ENCODE measurements around the gene PLA2G15.

Gene PLA2G15

GRCh38 chr16:68247400-68247799 is 2.2 kb downstream of the PLA2G15 start:
- H3K9ac ChIP-seq (ENCODE audit: insufficient read length, low read depth), result no peak overlapping the region

GRCh38 chr16:68247932-68248331 is 2.8 kb downstream of the PLA2G15 start:
- TF ChIP-seq YY1 (IDR thresholded peaks at IDR 0.05; ENCODE audit: insufficient read depth, insufficient read length) (no peak), ZNF274 (IDR thresholded peaks at IDR 0.05; ENCODE audit: low read depth, low read length) (no peak)
- no peak for DNase-seq (ENCODE audit: low read depth, low spot score)
- Histone ChIP-seq H3K9ac (ENCODE audit: insufficient read length, low read depth) (no peak overlapping the region), H3K4me3 (ENCODE audit: insufficient read length, low read depth) (no peak overlapping the region), H3K4me1 (ENCODE audit: insufficient read depth, insufficient read length) (peaks cover 11% of the 10 kb centered on the region), H3K9me3 (ENCODE audit: insufficient read depth, low read length) (no peaks in the 10 kb centered on the region), H3K36me3 (ENCODE audit: insufficient read depth, insufficient read length, low read length) (peaks cover 8% of the 10 kb centered on the region), H3K27me3 (ENCODE audit: insufficient read depth, insufficient read length) (peaks cover 35% of the 10 kb centered on the region)

More at GRCh38 chr16:68247400-68247799, 2.2 kb downstream of the PLA2G15 start:
- H3K4me3 ChIP-seq (ENCODE audit: insufficient read length, low read depth), result no peak overlapping the region
- no peaks in the 10 kb centered on the region for H3K9me3 ChIP-seq (ENCODE audit: insufficient read depth, low read length)
- TF ChIP-seq ZNF274 (IDR thresholded peaks at IDR 0.05; ENCODE audit: low read depth, low read length) (no peak), YY1 (IDR thresholded peaks at IDR 0.05; ENCODE audit: insufficient read depth, insufficient read length) (no peak), SUZ12 (IDR thresholded peaks at IDR 0.05; ENCODE audit: extremely low read depth, insufficient read depth, insufficient read length) (no peak)
- peaks cover 8% of the 10 kb centered on the region for H3K36me3 ChIP-seq (ENCODE audit: insufficient read depth, insufficient read length, low read length)
- peaks cover 37% of the 10 kb centered on the region for H3K27me3 ChIP-seq (ENCODE audit: insufficient read depth, insufficient read length)
- no peak for DNase-seq (ENCODE audit: low read depth, low spot score)
- H3K4me1 ChIP-seq (ENCODE audit: insufficient read depth, insufficient read length), result peaks cover 11% of the 10 kb centered on the region

- Histone ChIP-seq H3K9me3 (ENCODE audit: insufficient read depth, low read length) (no peaks in the 10 kb centered on the region), H3K4me3 (ENCODE audit: insufficient read length, low read depth) (no peak overlapping the region), H3K27me3 (ENCODE audit: insufficient read depth, insufficient read length) (peaks cover 25% of the 10 kb centered on the region), H3K36me3 (ENCODE audit: insufficient read depth, insufficient read length, low read length) (peaks cover 8% of the 10 kb centered on the region), H3K9ac (ENCODE audit: insufficient read length, low read depth) (no peak overlapping the region), H3K4me1 (ENCODE audit: insufficient read depth, insufficient read length) (peaks cover 8% of the 10 kb centered on the region)
- no peak for TF ChIP-seq YY1 (IDR thresholded peaks at IDR 0.05; ENCODE audit: insufficient read depth, insufficient read length)
- no peak for TF ChIP-seq SUZ12 (IDR thresholded peaks at IDR 0.05; ENCODE audit: extremely low read depth, insufficient read depth, insufficient read length)
- TF ChIP-seq ZNF274 (IDR thresholded peaks at IDR 0.05; ENCODE audit: low read depth, low read length), result no peak
- DNase-seq (ENCODE audit: low read depth, low spot score), result no peak
Observed at GRCh38 chr16:68249371-68249770, 4.2 kb downstream of the PLA2G15 start.

- TF ChIP-seq SUZ12 (IDR thresholded peaks at IDR 0.05; ENCODE audit: extremely low read depth, insufficient read depth, insufficient read length) (no peak), YY1 (IDR thresholded peaks at IDR 0.05; ENCODE audit: insufficient read depth, insufficient read length) (no peak), ZNF274 (IDR thresholded peaks at IDR 0.05; ENCODE audit: low read depth, low read length) (no peak)
- peaks cover 21% of the 10 kb centered on the region for H3K36me3 ChIP-seq (ENCODE audit: insufficient read depth, insufficient read length, low read length)
- H3K4me3 ChIP-seq (ENCODE audit: insufficient read length, low read depth), result no peak overlapping the region
- no peaks in the 10 kb centered on the region for H3K9me3 ChIP-seq (ENCODE audit: insufficient read depth, low read length)
- no peak for DNase-seq (ENCODE audit: low read depth, low spot score)
- peaks cover 12% of the 10 kb centered on the region for H3K27me3 ChIP-seq (ENCODE audit: insufficient read depth, insufficient read length)
- H3K9ac ChIP-seq (ENCODE audit: insufficient read length, low read depth), result no peak overlapping the region
- peaks cover 2% of the 10 kb centered on the region for H3K4me1 ChIP-seq (ENCODE audit: insufficient read depth, insufficient read length)
Observed at GRCh38 chr16:68250951-68251350, 5.8 kb downstream of the PLA2G15 start.

GRCh38 chr16:68251832-68252231 is 6.7 kb downstream of the PLA2G15 start:
- Histone ChIP-seq H3K4me1 (ENCODE audit: insufficient read depth, insufficient read length) (no peaks in the 10 kb centered on the region), H3K27me3 (ENCODE audit: insufficient read depth, insufficient read length) (peaks cover 5% of the 10 kb centered on the region), H3K4me3 (ENCODE audit: insufficient read length, low read depth) (no peak overlapping the region), H3K9ac (ENCODE audit: insufficient read length, low read depth) (no peak overlapping the region), H3K9me3 (ENCODE audit: insufficient read depth, low read length) (no peaks in the 10 kb centered on the region), H3K36me3 (ENCODE audit: insufficient read depth, insufficient read length, low read length) (peaks cover 23% of the 10 kb centered on the region)
- TF ChIP-seq ZNF274 (IDR thresholded peaks at IDR 0.05; ENCODE audit: low read depth, low read length) (no peak), YY1 (IDR thresholded peaks at IDR 0.05; ENCODE audit: insufficient read depth, insufficient read length) (no peak), SUZ12 (IDR thresholded peaks at IDR 0.05; ENCODE audit: extremely low read depth, insufficient read depth, insufficient read length) (no peak)
- DNase-seq (ENCODE audit: low read depth, low spot score), result no peak

- H3K36me3 ChIP-seq (ENCODE audit: insufficient read depth, insufficient read length, low read length), result peaks cover 23% of the 10 kb centered on the region
- no peaks in the 10 kb centered on the region for H3K9me3 ChIP-seq (ENCODE audit: insufficient read depth, low read length)
- no peaks in the 10 kb centered on the region for H3K27me3 ChIP-seq (ENCODE audit: insufficient read depth, insufficient read length)
- H3K4me3 ChIP-seq (ENCODE audit: insufficient read length, low read depth), result no peak overlapping the region
- DNase-seq (ENCODE audit: low read depth, low spot score), result no peak
- TF ChIP-seq YY1 (IDR thresholded peaks at IDR 0.05; ENCODE audit: insufficient read depth, insufficient read length) (no peak), SUZ12 (IDR thresholded peaks at IDR 0.05; ENCODE audit: extremely low read depth, insufficient read depth, insufficient read length) (no peak), ZNF274 (IDR thresholded peaks at IDR 0.05; ENCODE audit: low read depth, low read length) (no peak)
- H3K4me1 ChIP-seq (ENCODE audit: insufficient read depth, insufficient read length), result peaks cover 2% of the 10 kb centered on the region
- no peak overlapping the region for H3K9ac ChIP-seq (ENCODE audit: insufficient read length, low read depth)
Observed at GRCh38 chr16:68252383-68252782, 7.2 kb downstream of the PLA2G15 start.

- DNase-seq (ENCODE audit: low read depth, low spot score), result no peak
- peaks cover 23% of the 10 kb centered on the region for H3K36me3 ChIP-seq (ENCODE audit: insufficient read depth, insufficient read length, low read length)
- TF ChIP-seq YY1 (IDR thresholded peaks at IDR 0.05; ENCODE audit: insufficient read depth, insufficient read length), result no peak
Observed at GRCh38 chr16:68253721-68254120, 8.5 kb downstream of the PLA2G15 start.

GRCh38 chr16:68255712-68256111 is 10.5 kb downstream of the PLA2G15 start:
- H3K36me3 ChIP-seq (ENCODE audit: insufficient read depth, insufficient read length, low read length), result peaks cover 37% of the 10 kb centered on the region
- peaks cover 6% of the 10 kb centered on the region for H3K4me1 ChIP-seq (ENCODE audit: insufficient read depth, insufficient read length)
- no peaks in the 10 kb centered on the region for H3K9me3 ChIP-seq (ENCODE audit: insufficient read depth, low read length)
- TF ChIP-seq ZNF274 (IDR thresholded peaks at IDR 0.05; ENCODE audit: low read depth, low read length) (no peak), SUZ12 (IDR thresholded peaks at IDR 0.05; ENCODE audit: extremely low read depth, insufficient read depth, insufficient read length) (no peak), YY1 (IDR thresholded peaks at IDR 0.05; ENCODE audit: insufficient read depth, insufficient read length) (no peak)
- no peaks in the 10 kb centered on the region for H3K27me3 ChIP-seq (ENCODE audit: insufficient read depth, insufficient read length)
- H3K9ac ChIP-seq (ENCODE audit: insufficient read length, low read depth), result no peak overlapping the region
- no peak for DNase-seq (ENCODE audit: low read depth, low spot score)
- H3K4me3 ChIP-seq (ENCODE audit: insufficient read length, low read depth), result no peak overlapping the region

More at GRCh38 chr16:68253721-68254120, 8.5 kb downstream of the PLA2G15 start:
- no peak overlapping the region for H3K9ac ChIP-seq (ENCODE audit: insufficient read length, low read depth)
- no peak overlapping the region for H3K4me3 ChIP-seq (ENCODE audit: insufficient read length, low read depth)
- H3K4me1 ChIP-seq (ENCODE audit: insufficient read depth, insufficient read length), result peaks cover 6% of the 10 kb centered on the region
- H3K9me3 ChIP-seq (ENCODE audit: insufficient read depth, low read length), result no peaks in the 10 kb centered on the region
- H3K27me3 ChIP-seq (ENCODE audit: insufficient read depth, insufficient read length), result no peaks in the 10 kb centered on the region

Data from NT2/D1 (cell line).